Measurements from ENCODE around the gene PSRC1.

The PSRC1 gene

GRCh38 chr1:109271458-109271857, 11.5 kb downstream of the PSRC1 start:
- DNase-seq: no peak

DNA sequence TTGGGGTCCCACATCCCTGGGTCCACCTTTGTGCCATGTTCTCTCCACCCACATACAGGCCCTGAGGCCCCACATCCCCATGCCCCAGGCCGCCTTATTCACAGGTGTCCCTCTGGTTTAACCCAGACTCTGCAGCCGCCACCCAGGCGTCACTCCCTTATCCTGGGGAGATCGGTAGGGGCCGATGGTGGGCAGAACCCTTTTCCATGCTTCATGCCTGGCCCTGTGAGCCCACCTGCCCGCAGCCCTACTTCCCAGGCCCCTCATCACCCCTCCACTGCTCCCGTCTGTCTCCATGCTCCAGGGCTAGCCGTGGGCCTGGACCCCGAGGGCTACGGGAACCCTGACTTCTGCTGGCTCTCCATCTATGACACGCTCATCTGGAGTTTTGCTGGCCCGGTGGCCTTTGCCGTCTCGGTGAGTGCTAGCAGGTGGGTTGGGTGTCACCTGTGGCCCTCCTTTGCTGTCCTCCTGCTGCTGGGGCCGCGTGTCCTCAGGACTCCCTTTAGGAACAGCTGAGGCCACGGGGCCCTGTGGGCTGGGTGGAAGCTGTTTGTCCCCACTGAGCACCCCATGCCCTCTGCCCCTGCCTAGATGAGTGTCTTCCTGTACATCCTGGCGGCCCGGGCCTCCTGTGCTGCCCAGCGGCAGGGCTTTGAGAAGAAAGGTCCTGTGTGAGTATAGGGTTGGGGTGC, 12.2 kb downstream of the PSRC1 start:
- DNase-seq: no peak

- no peak for DNase-seq
These were observed 12.8 kb downstream of the PSRC1 start for GRCh38 chr1:109269981-109270622.

DNA sequence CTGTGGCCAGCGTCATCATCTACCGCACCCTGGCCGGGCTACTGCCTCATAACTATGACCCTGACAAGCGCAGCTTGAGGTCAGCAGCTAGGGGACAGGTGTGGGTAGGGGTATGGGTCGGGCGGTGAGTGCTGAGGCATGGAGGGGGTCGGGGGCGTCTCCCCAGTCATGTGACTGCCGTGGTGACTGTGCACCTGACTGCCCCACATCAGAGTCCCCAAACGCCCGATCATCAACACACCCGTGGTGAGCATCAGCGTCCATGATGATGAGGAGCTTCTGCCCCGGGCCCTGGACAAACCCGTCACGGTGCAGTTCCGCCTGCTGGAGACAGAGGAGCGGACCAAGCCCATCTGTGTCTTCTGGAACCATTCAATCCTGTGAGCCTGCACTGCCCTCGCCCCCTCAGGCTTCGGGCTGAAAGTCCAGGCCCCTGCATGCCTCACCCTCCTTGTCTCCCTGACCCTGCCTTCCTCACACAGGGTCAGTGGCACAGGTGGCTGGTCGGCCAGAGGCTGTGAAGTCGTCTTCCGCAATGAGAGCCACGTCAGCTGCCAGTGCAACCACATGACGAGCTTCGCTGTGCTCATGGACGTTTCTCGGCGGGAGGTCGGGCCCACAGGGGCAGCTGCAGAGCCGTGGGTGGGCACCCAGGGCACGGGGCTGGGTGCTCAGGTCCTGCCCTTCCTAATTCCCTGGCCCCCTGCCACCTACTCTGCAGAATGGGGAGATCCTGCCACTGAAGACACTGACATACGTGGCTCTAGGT, 13.5 kb downstream of the PSRC1 start:
- no peak for DNase-seq

DNA sequence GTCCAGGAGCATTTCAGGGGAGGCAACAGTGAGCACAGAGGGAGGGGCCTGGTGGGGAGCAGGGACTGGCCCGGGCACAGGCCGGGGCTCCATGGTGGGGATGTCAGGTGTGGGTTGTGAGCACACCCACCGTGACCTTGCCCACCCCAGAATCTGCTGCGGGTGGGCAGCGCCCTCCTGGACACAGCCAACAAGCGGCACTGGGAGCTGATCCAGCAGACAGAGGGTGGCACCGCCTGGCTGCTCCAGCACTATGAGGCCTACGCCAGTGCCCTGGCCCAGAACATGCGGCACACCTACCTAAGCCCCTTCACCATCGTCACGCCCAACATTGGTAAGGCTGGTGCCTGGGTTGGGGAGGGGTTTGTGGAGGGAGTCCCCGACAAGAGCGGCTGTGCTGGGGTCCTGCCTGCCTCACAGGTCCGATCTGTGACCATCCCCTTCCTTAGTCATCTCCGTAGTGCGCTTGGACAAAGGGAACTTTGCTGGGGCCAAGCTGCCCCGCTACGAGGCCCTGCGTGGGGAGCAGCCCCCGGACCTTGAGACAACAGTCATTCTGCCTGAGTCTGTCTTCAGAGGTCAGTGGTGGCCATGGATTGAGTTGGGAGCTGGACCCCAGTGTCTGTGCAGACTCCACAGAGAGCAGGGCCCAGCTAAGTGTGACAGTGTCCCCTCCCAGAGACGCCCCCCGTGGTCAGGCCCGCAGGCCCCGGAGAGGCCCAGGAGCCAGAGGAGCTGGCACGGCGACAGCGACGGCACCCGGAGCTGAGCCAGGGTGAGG, 14.3 kb downstream of the PSRC1 start:
- no peak for DNase-seq

- DNase-seq: no peak
These were observed 15.1 kb downstream of the PSRC1 start for GRCh38 chr1:109267743-109268300.

DNA sequence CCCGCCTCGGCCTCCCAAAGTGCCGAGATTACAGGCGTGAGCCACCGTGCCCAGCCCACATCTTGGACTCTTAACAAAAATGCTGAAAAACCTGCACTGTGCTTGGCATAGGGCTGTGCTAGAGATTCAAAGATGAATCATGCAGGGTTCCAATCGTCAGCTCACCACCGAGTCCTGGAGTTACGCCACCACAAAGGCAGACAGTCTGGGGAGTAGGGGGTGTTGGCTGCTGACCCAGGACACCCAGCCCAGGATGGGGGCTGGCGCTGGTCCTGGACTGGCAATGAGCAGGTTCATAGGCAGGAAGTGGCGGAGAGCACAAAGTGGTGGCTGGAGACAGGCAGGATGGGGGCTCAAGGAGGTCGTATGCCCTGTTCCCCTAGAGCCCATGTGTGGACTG, 16.0 kb downstream of the PSRC1 start:
- DNase-seq: no peak

DNA sequence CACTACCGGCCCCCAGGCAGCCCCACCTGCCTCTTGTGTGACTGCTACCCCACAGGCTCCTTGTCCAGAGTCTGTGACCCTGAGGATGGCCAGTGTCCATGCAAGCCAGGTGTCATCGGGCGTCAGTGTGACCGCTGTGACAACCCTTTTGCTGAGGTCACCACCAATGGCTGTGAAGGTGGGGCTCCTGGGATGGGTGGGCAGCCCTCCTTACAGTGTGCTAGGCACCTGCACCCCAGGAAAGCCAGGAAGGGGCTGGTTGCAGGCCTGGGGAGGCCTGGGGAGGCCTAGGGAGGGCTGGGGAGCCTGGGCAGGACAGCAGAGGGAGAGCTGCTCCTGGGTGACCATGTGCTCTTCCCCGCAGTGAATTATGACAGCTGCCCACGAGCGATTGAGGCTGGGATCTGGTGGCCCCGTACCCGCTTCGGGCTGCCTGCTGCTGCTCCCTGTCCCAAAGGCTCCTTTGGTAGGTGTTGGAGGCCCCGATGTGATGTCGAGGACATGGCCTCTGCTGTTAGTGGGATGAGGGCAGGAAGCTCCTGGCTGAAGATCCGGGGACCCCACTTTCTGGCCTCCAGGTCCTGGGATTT, 17.1 kb downstream of the PSRC1 start:
- DNase-seq: no peak

DNA sequence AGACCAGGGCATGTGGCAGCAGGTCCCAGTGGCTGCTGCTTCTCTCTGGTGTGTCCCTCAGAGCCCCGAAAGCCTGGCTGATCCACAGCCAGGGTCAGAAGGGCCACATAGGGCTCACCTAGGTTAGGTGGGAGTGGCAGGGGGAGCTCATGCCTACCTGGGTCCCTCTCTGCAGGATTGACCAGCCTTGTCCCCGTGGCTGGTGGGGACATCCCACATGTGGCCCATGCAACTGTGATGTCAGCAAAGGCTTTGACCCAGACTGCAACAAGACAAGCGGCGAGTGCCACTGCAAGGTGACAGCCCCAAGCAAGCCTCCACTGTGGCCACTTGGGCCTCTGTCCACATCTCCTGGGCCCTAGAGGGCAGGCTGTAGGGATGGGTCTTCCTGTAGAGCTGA, 17.9 kb downstream of the PSRC1 start:
- no peak for DNase-seq

GRCh38 chr1:109264379-109264755, 18.6 kb downstream of the PSRC1 start:
- DNase-seq: no peak

DNA sequence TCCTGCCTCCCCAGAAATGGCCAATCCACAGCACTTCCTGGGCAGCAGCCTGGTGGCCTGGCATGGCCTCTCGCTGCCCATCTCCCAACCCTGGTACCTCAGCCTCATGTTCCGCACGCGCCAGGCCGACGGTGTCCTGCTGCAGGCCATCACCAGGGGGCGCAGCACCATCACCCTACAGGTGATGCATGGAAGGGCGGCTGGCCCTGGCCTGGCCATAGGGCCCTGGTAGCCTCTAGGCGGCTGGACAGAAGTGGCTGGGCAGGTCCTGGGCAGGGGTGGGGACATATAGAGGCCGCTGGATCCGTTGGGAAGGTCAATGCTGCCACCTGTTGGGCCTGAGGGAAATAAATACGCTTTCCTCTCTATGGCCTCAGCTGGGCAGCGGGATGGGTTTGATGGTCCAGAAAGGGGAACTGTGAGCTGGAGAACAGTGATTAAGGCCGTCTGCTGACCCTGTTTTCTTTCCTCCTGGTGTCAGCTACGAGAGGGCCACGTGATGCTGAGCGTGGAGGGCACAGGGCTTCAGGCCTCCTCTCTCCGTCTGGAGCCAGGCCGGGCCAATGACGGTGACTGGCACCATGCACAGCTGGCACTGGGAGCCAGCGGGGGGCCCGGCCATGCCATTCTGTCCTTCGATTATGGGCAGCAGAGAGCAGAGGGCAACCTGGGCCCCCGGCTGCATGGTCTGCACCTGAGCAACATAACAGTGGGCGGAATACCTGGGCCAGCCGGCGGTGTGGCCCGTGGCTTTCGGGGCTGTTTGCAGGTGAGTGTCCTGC, 19.2 kb downstream of the PSRC1 start:
- peak; percentile 66 to 69 for DNase-seq

DNA sequence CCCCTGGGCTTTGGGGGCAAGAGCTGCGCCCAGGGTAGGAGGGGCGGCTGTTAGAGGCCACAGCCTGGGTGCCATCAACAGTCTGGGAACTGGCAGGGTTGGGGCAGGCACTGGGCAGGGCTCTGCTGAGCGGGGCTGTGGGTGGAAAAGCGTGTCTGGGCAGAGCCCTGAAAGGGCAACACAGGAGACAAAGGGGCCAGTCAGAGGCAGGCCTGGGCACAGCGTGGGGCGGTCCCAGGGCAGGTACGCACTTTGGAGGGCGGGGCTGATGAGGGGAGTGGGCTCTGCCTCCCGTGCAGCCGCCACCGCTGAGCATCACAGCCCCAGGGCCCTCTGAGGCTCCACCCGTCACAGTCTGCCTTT, 19.7 kb downstream of the PSRC1 start:
- DNase-seq: no peak

- DNase-seq: no peak
These were observed 20.5 kb downstream of the PSRC1 start for GRCh38 chr1:109262231-109263055.

DNA sequence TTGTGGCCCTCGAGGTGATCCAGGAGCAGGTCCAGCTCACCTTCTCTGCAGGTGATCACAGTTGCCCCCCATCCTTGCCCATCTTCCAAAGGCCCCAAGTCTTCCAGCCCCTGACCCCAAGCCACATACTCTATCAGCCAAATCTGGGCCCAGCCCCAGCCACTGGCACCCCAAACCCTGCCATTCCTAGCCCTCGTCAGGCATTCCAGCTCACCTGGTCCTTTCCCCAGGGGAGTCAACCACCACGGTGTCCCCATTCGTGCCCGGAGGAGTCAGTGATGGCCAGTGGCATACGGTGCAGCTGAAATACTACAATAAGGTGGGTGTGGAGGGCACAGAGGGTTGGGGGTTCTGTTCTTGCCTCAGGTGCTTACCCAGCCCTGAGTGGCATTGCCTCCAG, 21.4 kb downstream of the PSRC1 start:
- DNase-seq: no peak

DNA sequence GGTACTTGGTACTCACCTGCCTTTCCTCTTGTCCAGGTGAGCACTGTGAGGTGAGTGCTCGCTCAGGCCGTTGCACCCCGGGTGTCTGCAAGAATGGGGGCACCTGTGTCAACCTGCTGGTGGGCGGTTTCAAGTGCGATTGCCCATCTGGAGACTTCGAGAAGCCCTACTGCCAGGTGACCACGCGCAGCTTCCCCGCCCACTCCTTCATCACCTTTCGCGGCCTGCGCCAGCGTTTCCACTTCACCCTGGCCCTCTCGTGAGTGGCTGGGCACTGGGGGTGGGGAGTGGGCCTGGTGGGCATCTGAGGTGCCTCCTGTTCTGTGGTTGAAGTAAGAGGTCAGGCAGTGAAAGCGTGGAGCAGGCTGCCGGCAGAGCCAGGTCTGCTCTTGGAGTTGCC, 21.9 kb downstream of the PSRC1 start:
- DNase-seq: no peak

DNA sequence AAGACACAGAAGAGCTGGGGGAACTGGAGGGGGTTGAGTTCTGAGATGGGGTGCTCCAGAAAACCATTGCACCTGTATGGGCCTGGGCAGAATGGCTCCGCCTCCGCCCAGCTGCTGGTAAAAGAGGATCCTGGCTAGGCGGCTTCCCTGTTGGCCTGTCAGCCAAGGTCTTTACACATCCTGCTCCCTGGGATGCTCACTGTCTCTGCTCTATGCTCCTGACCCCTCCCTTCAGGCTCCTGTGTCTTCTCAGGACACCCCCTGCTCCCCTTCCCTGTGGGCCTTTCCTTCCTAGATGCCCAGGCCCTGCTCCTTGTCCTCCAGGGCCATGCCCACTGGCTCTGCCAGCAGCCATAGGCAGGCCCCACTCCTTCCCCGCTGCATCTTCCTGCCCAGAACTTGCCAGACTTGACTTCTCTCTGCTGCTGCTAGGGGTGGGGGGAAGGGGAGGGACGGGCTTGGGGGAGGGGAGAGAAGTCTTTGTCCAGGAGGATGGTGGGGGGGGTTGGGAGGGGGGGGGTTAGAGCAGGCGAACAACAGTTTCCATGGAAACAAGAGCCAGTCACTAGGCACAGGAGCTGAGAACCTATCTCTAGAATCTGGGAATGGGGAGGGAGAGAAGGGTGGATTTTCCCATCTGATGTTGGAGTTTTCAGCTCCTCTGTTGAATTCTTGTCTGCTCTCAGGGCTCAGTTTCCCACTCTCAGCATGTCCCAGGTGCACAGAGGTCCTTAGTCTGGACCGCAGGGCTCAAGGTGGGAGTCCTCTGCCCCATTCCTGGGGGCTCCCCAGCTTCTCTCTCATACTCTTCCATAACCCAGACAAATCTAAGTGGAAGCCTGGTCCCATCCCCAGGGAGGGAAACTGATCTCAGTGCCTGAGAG, 23.0 kb downstream of the PSRC1 start:
- no peak for DNase-seq

DNA sequence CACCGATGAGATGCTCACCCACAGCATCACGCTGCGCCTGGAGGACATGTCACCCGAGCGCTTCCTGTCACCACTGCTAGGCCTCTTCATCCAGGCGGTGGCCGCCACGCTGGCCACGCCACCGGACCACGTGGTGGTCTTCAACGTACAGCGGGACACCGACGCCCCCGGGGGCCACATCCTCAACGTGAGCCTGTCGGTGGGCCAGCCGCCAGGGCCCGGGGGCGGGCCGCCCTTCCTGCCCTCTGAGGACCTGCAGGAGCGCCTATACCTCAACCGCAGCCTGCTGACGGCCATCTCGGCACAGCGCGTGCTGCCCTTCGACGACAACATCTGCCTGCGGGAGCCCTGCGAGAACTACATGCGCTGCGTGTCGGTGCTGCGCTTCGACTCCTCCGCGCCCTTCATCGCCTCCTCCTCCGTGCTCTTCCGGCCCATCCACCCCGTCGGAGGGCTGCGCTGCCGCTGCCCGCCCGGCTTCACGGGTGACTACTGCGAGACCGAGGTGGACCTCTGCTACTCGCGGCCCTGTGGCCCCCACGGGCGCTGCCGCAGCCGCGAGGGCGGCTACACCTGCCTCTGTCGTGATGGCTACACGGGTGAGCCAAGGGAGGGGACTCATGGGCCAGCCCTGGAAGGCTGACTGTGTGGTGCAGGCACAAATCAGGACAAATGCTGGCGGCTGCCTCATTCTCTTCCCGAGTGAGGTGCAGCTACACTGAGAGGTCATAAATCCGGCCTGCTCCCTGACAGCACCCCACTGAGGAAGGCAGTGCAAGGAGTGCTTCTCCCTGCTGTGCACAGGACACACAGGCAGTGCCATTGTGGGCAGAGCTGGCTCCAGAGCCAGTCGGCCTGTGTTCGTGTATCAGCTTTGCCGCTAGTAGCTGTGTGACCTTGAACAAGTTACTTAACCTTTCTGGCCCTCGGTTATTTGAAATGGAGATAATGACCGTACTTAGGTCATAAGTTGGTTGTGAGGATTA, 24.2 kb downstream of the PSRC1 start:
- DNase-seq: no peak

DNA sequence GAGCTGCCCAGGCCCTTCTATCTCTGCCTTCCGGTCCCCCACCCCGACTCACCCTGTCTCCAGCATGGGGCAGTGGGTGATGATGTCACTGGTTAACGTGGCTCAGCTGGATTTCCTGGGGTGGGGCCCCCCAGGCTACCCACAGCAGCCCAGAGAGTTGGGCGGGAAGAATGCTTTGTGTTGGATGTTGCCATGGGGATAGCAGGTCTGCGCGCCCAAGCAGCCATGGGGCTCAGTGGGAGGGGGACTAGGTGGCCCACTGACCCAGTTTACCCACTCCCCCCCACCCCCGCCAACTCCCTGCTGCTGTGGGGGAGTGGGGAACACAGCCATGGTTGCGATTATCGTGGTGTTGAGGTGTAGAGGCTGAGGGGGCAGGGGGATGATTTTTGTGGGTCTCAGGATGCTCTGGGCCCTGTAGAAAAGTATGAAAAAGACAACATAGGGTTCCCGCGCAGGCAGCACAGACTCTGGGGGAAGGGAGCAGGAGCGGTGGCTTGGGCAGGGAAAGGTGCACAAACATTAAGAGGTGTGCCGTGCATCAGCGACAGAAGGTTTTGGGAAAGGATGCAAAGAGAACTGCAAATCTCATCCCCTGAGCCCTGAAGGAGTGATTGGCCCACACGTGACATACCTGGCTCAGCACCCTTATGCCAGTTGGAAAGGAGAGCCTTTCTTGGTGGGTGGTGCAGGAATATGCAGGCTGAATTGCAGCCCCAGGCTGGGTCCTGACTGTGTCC, 25.1 kb downstream of the PSRC1 start:
- DNase-seq: no peak
